Spleen (tissue), 11 donors: ENCODE results near the gene GPER1. TPM values are rescaled to one million over a fixed set of nuclear protein-coding genes. Genes with fewer than 3 reads are reported as not detected.
"Not testable (repeated sequence)": the region's sequence is repeated elsewhere in the genome, so short reads cannot be mapped to it uniquely, and the experiment has no call there.

Source experiments
- DNase-seq: peaks from one replicate; pipeline ENCODE4 v3.0.0-alpha.2; 2020
- H3K27ac ChIP-seq, 8 donors: fragments of 200-600 bp; sonication (generic) in 7 of 8; 1 replicate in 4 of 8; 2 replicates in 4 of 8; pipeline versions ENCODE4 v1.5.0 to v1.8.0; 2016 to 2021; ENCODE audit warnings: inconsistent platforms in 4 of 8, mild to moderate bottlenecking in 4 of 8, moderate library complexity in 1 of 8
- H3K27me3 ChIP-seq, 7 donors: fragments of 200-600 bp; sonication (generic) in 6 of 7; replicated peaks in 1 of 7; 1 replicate in 4 of 7; 2 replicates in 3 of 7; pipeline versions ENCODE4 v1.5.0 to v1.8.0; 2016 to 2021; ENCODE audit warnings: inconsistent platforms in 3 of 7, mild to moderate bottlenecking in 1 of 7
- H3K36me3 ChIP-seq, 6 donors: fragments of 200-600 bp; sonication (generic) in 5 of 6; 1 replicate in 4 of 6; 2 replicates in 2 of 6; pipeline versions ENCODE4 v1.5.0 to v1.8.0; 2016 to 2021; ENCODE audit warnings: inconsistent platforms in 2 of 6
- H3K4me1 ChIP-seq, 6 donors: fragments of 200-600 bp; sonication (generic) in 5 of 6; 1 replicate in 3 of 6; 2 replicates in 3 of 6; pipeline versions ENCODE4 v1.5.0 to v1.8.0; 2016 to 2021; ENCODE audit warnings: inconsistent platforms in 3 of 6
- H3K4me3 ChIP-seq, 8 donors: fragments of 200-600 bp; sonication (generic) in 7 of 8; 1 replicate in 4 of 8; 2 replicates in 4 of 8; pipeline versions ENCODE4 v1.5.0 to v1.8.0; 2016 to 2021; ENCODE audit warnings: inconsistent platforms in 4 of 8, mild to moderate bottlenecking in 4 of 8, moderate library complexity in 2 of 8
- H3K9me3 ChIP-seq, 8 donors: fragments of 200-600 bp; sonication (generic) in 7 of 8; 1 replicate in 4 of 8; 2 replicates in 4 of 8; pipeline versions ENCODE4 v1.5.0 to v1.8.0; 2016 to 2021; ENCODE audit warnings: inconsistent platforms in 4 of 8
- POLR2A ChIP-seq, 3 donors: fragments of 450-650 bp; IDR thresholded peaks; one replicate each; pipeline ENCODE4 v1.5.1; 2017; ENCODE audit warnings: antibody characterized with exemption in 3 of 3, mild to moderate bottlenecking in 1 of 3
- POLR2AphosphoS5 ChIP-seq, 3 donors: sonication (generic); formaldehyde crosslinking; IDR thresholded peaks; one replicate each; pipeline ENCODE4 v1.5.1; 2017; ENCODE audit warnings: antibody characterized with exemption in 3 of 3
- WGBS, 5 donors: extraction: QIAGEN DNeasy Blood & Tissue Kit in 3 of 5; methylation state at CpG; one replicate each; pipeline versions ENCODE4 v1.1.5 to v1.1.7; 2013 to 2018; 5-methylcytosine and 5-hydroxymethylcytosine counted together
- intact Hi-C: fragments of 100-400 bp; cut with DNase I; formaldehyde crosslinking; loops from one replicate; pipeline ENCODE4 v1.15.0; 2023; ENCODE audit warnings: low total_unique reads
- polyA plus RNA-seq, 3 donors: library from polyadenylated mRNA; stranded (reverse); fragments of 200-250 nt; gene quantifications; one replicate each; pipeline ENCODE4 v1.2.1, GENCODE V29; 2013
- total RNA-seq, 7 donors: library from RNA; depleted of rRNA in 3 of 7; stranded (reverse); fragments of >200 nt in 3 of 7; fragmentation: NEBNext Ultra II Directional in 4 of 7; extraction: Animal tissue kit (Norgen Biotek cat#: 25700) in 4 of 7; gene quantifications; one replicate each; pipeline versions ENCODE4 v1.1.0 to v1.2.1, GENCODE V29; 2016 to 2021
- TF ChIP-seq, protein P1 (sequence below), 11 experiments: fragments of 200-600 bp in 7 of 11; fragments of 450-650 bp in 4 of 11; sonication (generic) in 4 of 11; IDR thresholded peaks in 8 of 11; conservative IDR thresholded peaks in 3 of 11; 1 replicate in 7 of 11; 2 replicates in 4 of 11; pipeline versions ENCODE4 v1.4.0 to v1.8.0; 2016 to 2021; ENCODE audit warnings: antibody characterized with exemption in 11 of 11, inconsistent platforms in 4 of 11, mild to moderate bottlenecking in 1 of 11
- donor health status: healthy with polysubstance abuse.
- donor health status: DM: no; HTN: no; CAD: no; lungs with moderate emphysema.
- donor health status: DM: no; HTN: no; CAD: no.
- donor health status: Bipolar disorder and iron deficiency.
- donor health status: healthy.
- donor health status: DM: no; HTN: no; CAD: no.
- donor health status: DM: yes; HTN: yes; CAD: no.

GPER1 gene
- total and polyA plus RNA-seq, 10 donors: 3.0 to 14.2 (median 6.1) TPM

DNA sequence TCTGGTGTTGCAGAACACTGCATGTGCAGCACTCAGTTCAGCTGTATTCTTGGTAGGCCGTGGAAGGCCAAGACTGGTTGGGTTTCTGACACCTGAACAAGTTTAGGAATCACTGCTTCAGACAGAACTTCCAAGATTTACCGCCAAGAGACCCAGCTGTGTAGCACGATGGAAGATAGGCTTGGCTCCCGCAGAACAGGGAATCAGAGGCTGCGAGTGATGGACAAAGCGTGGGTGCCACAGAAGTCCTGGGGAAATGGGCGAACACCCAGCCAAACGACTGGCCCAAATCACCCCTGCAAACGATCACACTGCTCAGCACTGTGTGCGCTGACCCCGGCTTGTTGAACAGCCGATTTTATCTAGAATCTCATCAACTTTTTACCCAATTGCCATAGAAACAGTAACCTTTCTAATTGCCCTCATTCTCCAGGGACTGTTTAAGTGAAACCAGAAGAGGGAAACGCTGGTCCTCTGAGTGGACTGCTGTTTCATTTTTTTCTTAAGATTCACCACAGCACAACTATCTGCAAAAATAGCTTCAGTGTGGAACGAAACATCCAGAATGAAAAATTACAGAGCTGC is 54.2 kb downstream of the GPER1 start:
- Histone ChIP-seq H3K9me3 (no peaks in the 10 kb centered on the region), H3K4me1 (peaks cover 10 to 41% (median 20%) of the 10 kb centered on the region in 6 donors), H3K36me3 (no peaks in the 10 kb centered on the region), H3K27me3 (no peaks in the 10 kb centered on the region), H3K4me3 (no peak overlapping the region), H3K27ac (no peak overlapping the region)
- WGBS, 5 donors: 83 to 87% (median 85%) methylated on average over 14 of the region's 14 CpGs
- TF ChIP-seq, protein P1, sequence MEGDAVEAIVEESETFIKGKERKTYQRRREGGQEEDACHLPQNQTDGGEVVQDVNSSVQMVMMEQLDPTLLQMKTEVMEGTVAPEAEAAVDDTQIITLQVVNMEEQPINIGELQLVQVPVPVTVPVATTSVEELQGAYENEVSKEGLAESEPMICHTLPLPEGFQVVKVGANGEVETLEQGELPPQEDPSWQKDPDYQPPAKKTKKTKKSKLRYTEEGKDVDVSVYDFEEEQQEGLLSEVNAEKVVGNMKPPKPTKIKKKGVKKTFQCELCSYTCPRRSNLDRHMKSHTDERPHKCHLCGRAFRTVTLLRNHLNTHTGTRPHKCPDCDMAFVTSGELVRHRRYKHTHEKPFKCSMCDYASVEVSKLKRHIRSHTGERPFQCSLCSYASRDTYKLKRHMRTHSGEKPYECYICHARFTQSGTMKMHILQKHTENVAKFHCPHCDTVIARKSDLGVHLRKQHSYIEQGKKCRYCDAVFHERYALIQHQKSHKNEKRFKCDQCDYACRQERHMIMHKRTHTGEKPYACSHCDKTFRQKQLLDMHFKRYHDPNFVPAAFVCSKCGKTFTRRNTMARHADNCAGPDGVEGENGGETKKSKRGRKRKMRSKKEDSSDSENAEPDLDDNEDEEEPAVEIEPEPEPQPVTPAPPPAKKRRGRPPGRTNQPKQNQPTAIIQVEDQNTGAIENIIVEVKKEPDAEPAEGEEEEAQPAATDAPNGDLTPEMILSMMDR (IDR thresholded peaks at IDR 0.05 in 8 of 11, conservative IDR thresholded peaks at IDR 0.05 in 3 of 11): no peak
- no peak for TF ChIP-seq POLR2AphosphoS5 (IDR thresholded peaks at IDR 0.05)
- TF ChIP-seq POLR2A (IDR thresholded peaks at IDR 0.05): no peak
- DNase-seq: peak; percentile 52
- intact Hi-C loops: no loop called here

DNA sequence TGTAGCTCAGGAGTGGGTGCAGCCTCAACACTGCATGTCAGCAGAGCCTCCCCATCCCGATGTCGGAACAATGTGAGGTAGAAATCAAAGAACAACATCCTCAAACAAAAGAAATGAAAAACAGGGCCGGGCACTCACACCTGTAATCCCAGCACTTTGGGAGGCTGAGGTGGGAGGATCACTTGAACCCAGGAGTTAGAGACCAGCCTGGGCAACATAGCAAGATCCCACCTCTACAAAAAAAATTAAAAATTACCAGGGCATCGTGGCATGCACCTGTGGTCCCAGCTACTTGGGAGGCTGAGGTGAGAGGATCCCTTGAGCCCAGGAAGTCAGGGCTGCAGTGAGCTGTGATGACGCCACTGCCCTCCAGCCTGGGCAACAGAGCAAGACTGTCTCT is 55.1 kb downstream of the GPER1 start:
- H3K9me3 ChIP-seq, H3K27me3 ChIP-seq, H3K4me3 ChIP-seq, H3K27ac ChIP-seq, H3K36me3 ChIP-seq, DNase-seq, intact Hi-C loops: not testable (repeated sequence)
- WGBS, 5 donors: 83 to 96% (median 89%) methylated on average over 5 of the region's 5 CpGs
- peaks cover 5 to 35% (median 14%) of the 10 kb centered on the region in 6 donors for H3K4me1 ChIP-seq

Other genes starting within 250 kb of the GPER1 start
- gene GET4, start 211.6 kb upstream of the GPER1 start, total RNA-seq: 10 to 100 TPM; 25.4 to 39.5 (median 34.4) TPM
- gene GET4, start 211.6 kb upstream of the GPER1 start, polyA plus RNA-seq: 10 to 100 TPM; 40.0 to 63.0 (median 53.9) TPM
- gene ADAP1, start 133.4 kb upstream of the GPER1 start, total RNA-seq: 10 to 100 TPM; 18.1 to 35.4 (median 25.7) TPM
- 10 to 100 TPM in 2 of 3 donors, 1 to 10 TPM in 1; 8.7 to 38.6 (median 12.8) TPM for gene ADAP1, start 133.4 kb upstream of the GPER1 start, polyA plus RNA-seq
- gene COX19, start 112.6 kb upstream of the GPER1 start, total RNA-seq: 10 to 100 TPM; 12.4 to 29.1 (median 18.9) TPM
- 1 to 10 TPM; 7.1 to 8.9 (median 7.2) TPM for gene COX19, start 112.6 kb upstream of the GPER1 start, polyA plus RNA-seq
- 1 to 10 TPM in 1 of 7 donors, under 1 TPM in 4, not detected in 2; 0.13 to 1.2 (median 0.51) TPM for gene CYP2W1, start 104.9 kb upstream of the GPER1 start, total RNA-seq
- gene CYP2W1, start 104.9 kb upstream of the GPER1 start, polyA plus RNA-seq: under 1 TPM; 0.05 to 0.80 (median 0.28) TPM
- 10 to 100 TPM in 5 of 7 donors, 1 to 10 TPM in 2; 7.1 to 19.2 (median 13.3) TPM for gene GPR146, start 43.6 kb upstream of the GPER1 start, total RNA-seq
- 1 to 10 TPM; 3.9 to 7.3 (median 5.0) TPM for gene GPR146, start 43.6 kb upstream of the GPER1 start, polyA plus RNA-seq
- 10 to 100 TPM; 18.3 to 40.3 (median 22.9) TPM for gene ZFAND2A, start 72.1 kb downstream of the GPER1 start, total RNA-seq
- 10 to 100 TPM; 31.4 to 41.7 (median 32.7) TPM for gene ZFAND2A, start 72.1 kb downstream of the GPER1 start, polyA plus RNA-seq
- not detected for gene UNCX, start 144.8 kb downstream of the GPER1 start, total RNA-seq
- gene UNCX, start 144.8 kb downstream of the GPER1 start, polyA plus RNA-seq: not detected